HG03060 (cell line): ENCODE measurements around the gene TOB2.
"Not testable (repeated sequence)": the region's sequence is repeated elsewhere in the genome, so short reads cannot be mapped to it uniquely, and the experiment has no call there.

Experiments used
- ATAC-seq: cut with Tn5 transposase; IDR thresholded peaks from one replicate; pipeline ENCODE4 v1.9.1; 2021; ENCODE audit warnings: low read depth, moderate number of reproducible peaks; ENCODE audit not compliant: unreplicated experiment

TOB2 gene

DNA sequence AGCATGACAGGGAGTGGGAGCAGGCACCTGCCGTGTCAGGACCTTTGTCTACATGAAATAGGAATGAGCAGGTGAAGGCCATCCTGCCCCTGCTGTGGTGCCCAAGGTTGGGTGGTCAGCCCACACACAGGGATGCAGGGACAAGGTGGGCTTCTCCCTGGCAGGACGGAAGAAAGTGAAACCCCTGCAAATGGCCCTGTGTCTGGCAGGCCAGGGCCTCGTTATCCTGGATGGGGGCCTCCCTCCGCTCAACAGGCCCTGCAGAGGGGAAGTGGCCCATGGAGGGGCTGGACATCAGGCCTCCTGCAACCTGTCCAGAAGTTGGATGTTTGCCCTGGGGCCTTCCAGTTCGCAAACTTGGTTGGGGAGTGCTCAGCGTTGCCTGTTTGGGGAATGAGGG lies 14.9 kb downstream of the TOB2 start:
- no peak for ATAC-seq

GRCh38 chr22:41429951-41430332 lies 16.7 kb downstream of the TOB2 start:
- ATAC-seq: no peak

DNA sequence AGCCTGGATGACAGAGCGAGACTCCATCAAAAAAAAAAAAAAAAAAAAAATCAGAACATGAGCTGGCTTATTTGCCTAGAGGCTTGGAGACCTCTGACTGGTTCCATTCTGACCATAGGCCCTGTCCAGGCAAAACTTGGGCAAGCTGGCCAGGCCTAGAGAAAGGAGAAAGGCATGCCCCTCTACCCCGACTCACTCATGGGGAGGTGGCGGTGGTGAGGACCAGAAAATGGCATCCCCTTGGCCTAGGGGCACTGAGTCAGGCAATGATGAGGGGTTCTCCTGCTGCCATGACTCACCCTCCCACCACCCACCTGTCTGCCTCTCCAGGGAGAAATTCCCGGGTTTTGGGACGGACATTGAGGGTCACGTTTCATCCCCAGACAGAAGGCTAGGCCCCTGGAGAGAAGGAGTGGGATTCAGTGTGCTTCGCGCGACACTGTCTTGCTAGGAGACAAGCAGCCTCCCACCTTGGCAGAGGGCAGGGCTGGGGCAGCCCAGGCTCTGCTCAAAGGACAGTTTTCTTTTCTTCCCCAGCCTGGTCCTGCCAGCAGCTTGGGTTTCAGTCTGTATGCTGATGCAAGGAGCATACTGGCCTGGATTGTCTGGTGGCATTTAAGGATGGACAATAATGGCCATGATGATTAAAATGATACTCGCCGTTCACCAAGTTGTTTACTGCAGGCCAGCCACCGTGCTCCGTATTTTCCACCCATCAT lies 17.2 kb downstream of the TOB2 start:
- ATAC-seq: no peak

DNA sequence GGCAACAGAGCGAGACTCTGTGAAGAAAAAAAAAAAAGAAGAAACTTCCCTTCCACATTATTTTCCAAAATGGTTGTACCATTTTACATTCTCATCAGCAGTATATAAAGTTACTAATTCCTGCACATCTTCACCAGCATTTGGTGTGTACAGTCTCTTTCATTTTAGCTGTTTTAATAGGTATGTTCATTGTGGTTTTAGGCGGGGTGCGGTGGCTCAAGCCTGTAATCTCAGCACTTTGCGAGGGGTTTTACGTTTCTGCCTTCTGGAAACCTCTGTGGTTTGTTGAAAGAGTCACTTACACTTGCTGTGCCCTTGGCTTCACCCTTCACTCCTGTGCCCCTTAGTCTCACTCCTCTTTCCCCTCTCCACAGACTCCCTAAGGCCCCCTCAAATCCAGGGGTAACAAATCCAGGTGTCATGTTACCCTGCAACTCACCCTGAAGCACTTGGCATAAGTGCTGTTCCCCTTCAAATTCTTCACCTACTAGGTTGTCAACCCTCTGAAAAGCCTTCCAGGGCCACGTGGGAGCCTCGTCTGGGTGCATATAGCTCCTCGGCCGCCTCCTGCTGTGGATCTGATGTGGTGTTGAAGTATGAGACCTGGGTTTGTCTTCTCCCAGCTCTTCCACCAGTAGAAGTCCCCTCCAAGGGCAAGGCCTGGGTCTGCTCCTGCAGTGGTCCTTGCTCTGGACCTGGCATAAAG lies 20.8 kb downstream of the TOB2 start:
- no peak for ATAC-seq

DNA sequence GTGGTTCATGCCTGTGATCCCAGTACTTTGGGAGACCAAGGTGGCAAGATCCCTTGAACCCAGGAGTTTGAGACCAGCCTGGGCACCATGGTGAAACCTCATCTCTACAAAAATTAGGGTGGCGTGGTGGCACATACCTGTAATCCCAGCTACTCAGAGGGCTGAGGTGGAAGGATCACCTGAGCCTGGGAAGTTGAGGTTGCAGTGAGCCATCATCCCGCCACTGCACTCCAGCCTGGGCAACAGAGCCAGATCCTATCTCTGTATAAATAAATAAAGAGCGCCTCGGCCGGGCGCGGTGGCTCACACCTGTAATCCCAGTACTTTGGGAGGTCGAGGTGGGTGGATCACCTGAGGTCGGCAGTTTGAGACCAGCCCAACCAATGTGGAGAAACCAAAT lies 27.9 kb downstream of the TOB2 start:
- ATAC-seq: no peak

DNA sequence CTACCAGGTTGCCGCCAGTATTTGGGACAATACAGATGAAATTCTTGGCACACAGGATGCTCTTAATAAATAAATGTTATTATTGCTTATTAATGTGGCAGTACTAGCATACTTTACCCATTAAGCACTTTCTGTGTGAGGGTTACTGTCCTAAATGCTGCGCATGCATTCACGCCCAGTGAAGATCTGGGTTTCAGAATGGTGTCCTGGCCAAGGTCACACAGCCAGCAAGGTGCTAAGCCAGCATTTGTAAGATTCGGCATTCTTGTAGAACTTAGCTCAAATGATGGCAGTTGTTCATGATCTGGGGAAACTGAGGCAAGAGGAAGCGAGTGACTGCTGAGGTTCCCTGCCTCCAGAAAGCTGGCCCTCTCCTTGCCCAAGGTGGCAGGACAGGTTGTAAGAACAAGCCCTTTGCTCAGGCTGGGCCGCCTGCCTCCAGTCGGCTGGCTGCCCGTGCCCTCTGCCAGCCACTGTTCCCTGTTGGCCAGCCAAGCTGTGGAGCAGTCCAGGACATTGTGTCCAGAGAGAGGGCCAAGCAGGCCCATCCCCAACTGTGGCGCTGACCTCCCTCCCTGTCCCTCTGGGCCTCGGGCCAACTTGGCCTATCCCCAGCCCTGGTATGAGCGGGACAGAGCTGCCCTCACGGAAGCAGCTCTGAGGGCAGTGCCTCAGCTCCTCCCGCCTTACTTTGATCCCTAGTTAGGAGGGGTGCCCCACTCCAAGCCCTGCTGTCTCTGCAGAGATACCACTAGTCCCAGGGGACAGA lies 28.8 kb downstream of the TOB2 start:
- ATAC-seq: no peak

DNA sequence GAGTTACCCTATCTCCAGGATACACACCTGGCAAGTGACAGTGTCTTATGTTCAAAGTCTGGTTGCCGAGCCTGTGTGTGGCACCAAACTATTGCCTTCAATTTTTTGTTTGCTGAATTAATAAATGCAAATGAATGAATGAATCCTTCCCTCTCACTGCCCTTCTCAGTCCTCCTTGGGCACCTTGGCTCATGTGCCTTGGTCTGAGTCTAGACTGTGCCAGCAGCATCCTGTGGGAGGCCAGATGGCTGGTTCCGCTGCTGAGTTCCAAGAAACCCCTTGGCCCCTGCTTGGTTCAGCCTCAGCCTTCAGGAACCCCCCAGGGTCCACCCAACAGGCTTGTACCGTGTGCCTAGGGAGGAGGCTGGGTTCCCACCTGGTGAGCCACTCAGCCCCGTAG lies 31.0 kb downstream of the TOB2 start:
- ATAC-seq: no peak

DNA sequence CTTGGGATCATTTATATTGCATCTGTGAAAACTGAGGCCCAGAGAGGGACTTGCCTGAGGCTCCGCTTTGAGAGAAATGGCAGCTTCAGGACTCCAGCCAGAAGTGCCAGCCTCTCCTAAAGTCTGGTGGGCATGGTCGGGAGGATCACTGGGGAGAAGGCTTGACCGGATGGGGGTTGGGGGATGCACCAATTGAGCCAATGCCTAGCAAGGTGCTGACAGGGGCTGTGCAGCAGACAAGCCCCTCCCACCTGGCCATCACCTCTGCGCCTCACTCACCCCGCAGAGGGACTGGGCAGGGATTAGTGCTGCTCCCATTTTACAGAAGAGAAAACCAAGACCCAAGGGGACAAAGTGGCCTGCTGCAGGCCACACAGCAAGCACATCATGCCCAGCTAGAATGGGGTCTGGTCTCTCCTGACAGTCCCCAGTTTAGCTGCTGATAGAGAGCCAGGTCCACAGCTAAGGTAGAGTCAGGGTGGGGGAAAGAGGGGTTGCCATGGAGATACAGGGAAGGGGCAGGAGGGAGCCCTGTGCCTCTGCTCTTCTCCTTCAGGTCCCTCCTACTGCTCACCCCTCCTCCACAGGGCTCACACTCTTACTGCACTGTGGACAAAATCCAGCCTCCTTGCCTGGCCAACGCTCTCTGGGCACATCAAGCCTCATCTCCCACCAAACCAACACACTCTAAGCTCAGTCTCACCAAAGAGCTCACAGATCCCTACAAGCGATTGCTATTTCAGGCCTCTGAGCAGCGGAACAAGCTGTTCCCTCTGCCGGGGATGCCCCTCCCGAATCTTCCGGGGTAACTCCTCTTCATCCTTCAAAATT lies 35.4 kb downstream of the TOB2 start:
- ATAC-seq: no peak

DNA sequence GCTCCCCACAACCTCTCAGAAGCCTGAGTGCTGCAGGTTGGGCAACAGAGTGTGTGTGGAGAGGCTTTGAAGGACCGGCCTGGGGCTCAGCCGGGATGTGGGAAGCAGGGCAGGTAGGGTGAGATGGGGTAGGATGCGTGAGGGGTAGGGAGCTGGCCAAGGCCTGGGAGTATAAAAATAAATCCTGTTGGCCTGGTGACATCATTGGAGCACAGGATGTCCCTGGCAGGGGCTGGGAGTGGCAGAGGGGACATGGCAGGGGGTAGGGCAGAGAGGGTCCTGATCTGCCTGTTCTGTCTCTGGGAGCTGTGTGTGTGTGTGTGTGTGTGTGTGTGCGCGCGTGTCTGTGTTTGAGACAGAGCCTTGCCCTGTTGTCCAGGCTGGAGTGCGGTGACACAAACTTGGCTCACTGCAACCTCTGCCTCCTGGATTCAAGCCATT lies 36.3 kb downstream of the TOB2 start:
- ATAC-seq: no peak

DNA sequence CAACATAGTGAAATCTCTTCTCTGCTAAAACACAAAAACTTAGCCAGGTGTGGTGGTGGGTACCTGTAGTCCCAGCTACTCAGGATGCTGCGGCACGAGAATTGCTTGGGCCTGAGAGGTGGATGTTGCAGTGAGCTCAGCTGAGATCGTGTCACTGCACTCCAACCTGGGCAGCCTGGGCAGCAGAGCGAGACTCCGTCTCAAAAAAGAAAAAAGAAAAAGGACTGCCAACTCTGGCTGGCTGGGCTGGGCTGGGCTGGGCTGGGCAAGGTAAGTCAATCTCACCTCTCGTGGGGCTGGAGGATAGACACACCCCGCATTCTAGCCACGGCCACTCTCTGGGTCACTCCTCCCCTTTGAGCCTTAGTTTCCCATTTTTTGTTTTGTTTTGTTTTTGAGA lies 37.9 kb downstream of the TOB2 start:
- no peak for ATAC-seq

DNA sequence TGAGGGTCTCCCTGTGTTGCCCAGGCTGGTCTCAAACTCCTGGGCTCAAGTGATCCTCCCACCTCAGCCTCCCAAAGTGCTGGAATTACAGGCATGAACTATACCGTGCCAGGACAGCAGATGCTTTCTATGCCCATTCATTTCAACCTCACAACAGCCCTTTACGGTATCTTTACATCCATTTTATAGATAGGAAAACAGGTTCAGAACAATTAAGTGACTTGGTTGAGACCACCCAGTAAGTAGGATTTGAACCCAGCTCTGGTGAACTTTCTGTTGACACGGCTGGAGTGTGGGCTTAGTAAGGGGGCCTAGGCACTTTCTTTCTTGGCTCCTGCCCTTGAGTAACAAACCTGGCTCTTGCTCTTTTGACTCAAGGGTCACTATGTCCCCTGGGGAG lies 39.2 kb downstream of the TOB2 start:
- ATAC-seq: no peak

DNA sequence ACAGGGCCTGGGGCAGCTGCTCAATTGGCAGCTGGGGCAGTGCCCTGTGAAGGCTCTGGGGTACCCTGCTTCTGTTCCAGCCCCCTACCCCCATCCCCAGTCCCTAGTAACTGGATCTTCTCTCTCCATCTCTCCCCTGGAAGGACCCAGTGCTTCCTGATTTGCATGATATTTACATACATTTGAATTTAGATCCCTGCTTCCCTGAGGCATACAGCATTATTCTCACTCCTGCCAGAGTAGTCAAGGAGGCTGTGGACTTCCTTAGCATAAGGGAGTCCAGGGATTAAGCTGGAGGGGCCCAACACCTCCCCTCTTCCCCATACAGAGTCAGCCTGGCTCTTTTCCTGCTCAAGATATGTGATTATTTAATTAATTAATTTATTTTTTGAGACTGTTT lies 40.2 kb downstream of the TOB2 start:
- no peak for ATAC-seq

DNA sequence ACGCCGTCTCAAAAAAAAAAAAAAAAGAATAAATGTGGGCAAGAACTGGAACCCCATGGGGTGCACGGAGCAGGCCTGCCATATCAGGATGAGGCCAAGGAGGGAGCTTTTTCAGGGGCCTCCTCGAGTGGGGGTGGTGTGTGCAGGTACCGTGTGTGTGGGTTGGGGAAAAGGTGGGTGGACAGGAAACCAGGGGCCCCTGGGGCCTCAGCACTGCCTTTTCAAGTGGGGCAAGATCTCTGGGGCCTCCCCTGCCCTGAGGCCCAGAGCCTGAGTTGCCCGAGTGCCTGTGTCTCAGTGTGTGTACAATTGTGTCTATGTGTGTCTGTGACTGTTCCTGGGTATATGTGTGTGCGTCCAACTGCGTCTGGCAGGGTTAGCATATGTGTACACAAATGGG lies 41.0 kb downstream of the TOB2 start:
- ATAC-seq: no peak

DNA sequence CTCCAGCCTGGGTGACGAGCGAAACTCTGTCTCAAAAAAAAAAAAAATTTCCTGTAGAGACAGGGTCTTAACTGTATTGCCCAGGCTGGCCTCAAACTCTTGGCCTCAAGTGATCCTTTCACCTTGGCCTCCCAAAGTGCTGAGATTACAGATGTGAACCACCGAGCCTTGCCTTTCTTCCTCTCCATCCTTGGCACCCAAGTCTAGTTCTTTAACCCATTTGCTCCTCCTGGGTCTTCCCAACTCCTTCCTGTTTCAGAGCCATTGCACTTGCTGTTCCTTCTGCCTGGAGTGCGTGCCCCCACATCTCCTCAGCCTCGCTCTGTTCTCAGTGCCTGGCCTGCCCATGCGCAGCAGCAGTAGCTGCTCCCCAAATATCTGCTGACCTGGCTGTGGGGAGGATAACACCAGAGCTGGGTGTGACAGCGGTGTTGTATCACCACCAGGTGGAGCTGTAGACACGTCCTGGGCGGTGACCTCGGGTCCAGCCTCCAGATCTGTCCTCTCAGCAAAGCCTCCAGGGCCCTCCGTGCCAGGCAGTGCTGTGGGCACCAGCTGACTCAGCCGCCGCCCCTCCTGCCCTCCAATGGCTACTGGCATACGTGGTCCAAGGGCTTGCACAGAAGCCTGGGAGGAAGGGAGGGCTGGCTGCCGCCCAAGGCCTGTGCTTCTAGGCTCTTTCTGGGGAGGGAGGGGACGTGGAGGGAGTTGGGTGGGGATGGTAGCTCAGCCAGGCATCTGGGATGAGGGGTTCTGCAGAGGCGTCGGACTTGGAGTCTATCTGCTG lies 42.9 kb downstream of the TOB2 start:
- no peak for ATAC-seq

- not testable (repeated sequence) for ATAC-seq
These were observed 43.8 kb downstream of the TOB2 start for GRCh38 chr22:41402851-41403250.

- ATAC-seq: no peak
These were observed 44.6 kb downstream of the TOB2 start for GRCh38 chr22:41401781-41402648.

DNA sequence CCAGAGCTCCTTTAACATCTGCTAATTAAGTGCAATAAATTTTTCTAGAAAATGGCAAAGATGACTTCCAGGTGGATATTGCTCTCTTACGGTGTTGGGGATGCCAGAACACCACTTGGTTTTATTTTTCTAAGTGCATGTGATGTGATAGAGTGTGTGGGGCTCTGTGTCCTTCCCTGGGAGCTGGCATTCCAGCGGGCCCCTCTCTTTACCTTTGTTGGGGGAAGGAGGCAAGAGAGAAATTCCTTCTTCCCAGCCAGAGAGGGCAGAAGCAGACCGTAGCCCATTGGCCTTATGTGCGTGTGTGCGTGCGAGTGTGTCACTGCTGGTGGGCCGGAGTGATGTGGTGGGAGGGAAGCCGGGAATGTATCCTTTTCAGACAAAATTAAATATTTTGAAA lies 47.7 kb downstream of the TOB2 start:
- no peak for ATAC-seq

GRCh38 chr22:41397143-41397811 lies 49.3 kb downstream of the TOB2 start:
- no peak for ATAC-seq
